Measurements from ENCODE around the gene UBE2L5. TPM values are rescaled to one million over a fixed set of nuclear protein-coding genes. Genes with fewer than 3 reads are reported as not detected.

UBE2L5 gene
- total and polyA plus RNA-seq, 2 of the 13 experiments (the other 11 are each of a cell fraction or from before 2014, with no cell fraction given): 0.13 TPM; not detected in 1

DNA sequence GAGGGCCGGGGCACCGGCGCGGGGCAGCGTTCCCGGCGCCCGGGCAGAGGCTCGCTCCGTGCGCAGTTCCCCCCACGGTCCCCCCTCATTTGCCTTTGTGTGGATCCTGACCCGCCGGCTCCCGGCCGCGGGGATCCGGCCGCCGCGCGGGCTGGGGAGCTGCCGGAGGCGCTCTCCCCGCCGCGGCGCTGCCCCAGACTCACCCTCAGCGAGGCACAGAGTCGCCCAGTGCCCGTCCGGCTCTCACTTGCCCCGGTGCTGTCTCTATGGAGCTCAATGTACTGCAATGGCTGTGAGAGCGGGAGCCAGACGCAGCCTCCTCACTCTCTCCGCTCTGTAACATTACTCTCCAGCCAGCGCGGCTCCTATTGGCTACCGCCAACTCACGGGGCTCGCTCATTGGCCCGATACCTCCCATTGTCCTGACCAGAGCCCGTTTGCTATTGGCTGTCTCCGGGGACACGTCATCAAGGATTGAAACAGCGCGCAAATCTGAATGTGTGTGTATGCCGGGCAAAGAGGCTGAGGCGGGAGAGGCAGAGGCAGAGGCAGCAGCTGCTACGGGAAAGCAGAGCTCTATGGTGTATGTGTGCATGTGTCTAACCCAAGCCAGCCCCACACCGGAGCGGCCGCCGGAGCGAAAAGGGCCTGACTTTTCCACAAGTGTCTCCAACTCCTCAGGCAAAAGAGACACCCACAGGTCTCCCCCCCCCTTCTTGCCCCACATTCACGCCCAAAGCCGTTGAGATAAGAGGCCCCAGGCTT is 43.5 kb downstream of the UBE2L5 start, which contains the start of gene HMGB1 (continued):
- TF ChIP-seq, protein P1, sequence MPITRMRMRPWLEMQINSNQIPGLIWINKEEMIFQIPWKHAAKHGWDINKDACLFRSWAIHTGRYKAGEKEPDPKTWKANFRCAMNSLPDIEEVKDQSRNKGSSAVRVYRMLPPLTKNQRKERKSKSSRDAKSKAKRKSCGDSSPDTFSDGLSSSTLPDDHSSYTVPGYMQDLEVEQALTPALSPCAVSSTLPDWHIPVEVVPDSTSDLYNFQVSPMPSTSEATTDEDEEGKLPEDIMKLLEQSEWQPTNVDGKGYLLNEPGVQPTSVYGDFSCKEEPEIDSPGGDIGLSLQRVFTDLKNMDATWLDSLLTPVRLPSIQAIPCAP (CRISPR knock-in tag; IDR thresholded peaks at IDR 0.05; ENCODE audit: low read depth): no peak
- TF ChIP-seq ZNF3 (CRISPR knock-in tag; IDR thresholded peaks at IDR 0.05) (no peak), ADNP (CRISPR knock-in tag; IDR thresholded peaks at IDR 0.05) (no peak), ZNF121 (CRISPR knock-in tag; IDR thresholded peaks at IDR 0.05) (no peak), SP4 (CRISPR knock-in tag; IDR thresholded peaks at IDR 0.05) (peak; percentile 61), ZSCAN9 (CRISPR knock-in tag; IDR thresholded peaks at IDR 0.05; ENCODE audit: borderline replicate concordance) (no peak), PHF20 (CRISPR knock-in tag; IDR thresholded peaks at IDR 0.05) (no peak), ZNF205 (CRISPR knock-in tag; IDR thresholded peaks at IDR 0.05) (no peak), SMYD3 (CRISPR knock-in tag; IDR thresholded peaks at IDR 0.05) (0 out of 2 replicates have a peak, but pooled peaks have one; percentile 63), ZBTB21 (CRISPR knock-in tag; IDR thresholded peaks at IDR 0.05) (no peak), DR1 (CRISPR knock-in tag; IDR thresholded peaks at IDR 0.05) (peak; percentile 70; the same call in 1 of the 2 replicates), SP1 (IDR thresholded peaks at IDR 0.05) (no peak), SP1 (CRISPR knock-in tag; IDR thresholded peaks at IDR 0.05) (0 out of 2 replicates have a peak, but pooled peaks have one; percentile 26)
- TF ChIP-seq, protein P2, sequence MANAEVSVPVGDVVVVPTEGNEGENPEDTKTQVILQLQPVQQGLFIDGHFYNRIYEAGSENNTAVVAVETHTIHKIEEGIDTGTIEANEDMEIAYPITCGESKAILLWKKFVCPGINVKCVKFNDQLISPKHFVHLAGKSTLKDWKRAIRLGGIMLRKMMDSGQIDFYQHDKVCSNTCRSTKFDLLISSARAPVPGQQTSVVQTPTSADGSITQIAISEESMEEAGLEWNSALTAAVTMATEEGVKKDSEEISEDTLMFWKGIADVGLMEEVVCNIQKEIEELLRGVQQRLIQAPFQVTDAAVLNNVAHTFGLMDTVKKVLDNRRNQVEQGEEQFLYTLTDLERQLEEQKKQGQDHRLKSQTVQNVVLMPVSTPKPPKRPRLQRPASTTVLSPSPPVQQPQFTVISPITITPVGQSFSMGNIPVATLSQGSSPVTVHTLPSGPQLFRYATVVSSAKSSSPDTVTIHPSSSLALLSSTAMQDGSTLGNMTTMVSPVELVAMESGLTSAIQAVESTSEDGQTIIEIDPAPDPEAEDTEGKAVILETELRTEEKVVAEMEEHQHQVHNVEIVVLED (CRISPR knock-in tag; IDR thresholded peaks at IDR 0.05; ENCODE audit: borderline replicate concordance): peak; percentile 27; the same call in 1 of the 2 replicates
- TF ChIP-seq, protein P3, sequence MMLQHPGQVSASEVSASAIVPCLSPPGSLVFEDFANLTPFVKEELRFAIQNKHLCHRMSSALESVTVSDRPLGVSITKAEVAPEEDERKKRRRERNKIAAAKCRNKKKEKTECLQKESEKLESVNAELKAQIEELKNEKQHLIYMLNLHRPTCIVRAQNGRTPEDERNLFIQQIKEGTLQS (CRISPR knock-in tag; IDR thresholded peaks at IDR 0.05): no peak
- TF ChIP-seq, protein P4, sequence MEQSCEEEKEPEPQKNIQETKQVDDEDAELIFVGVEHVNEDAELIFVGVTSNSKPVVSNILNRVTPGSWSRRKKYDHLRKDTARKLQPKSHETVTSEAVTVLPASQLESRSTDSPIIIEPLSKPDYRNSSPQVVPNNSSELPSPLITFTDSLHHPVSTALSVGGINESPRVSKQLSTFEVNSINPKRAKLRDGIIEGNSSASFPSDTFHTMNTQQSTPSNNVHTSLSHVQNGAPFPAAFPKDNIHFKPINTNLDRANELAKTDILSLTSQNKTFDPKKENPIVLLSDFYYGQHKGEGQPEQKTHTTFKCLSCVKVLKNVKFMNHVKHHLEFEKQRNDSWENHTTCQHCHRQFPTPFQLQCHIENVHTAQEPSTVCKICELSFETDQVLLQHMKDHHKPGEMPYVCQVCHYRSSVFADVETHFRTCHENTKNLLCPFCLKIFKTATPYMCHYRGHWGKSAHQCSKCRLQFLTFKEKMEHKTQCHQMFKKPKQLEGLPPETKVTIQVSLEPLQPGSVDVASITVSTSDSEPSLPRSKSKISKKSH (CRISPR knock-in tag; IDR thresholded peaks at IDR 0.05; ENCODE audit: borderline replicate concordance): 0 out of 2 replicates have a peak, but pooled peaks have one; percentile 29
- TF ChIP-seq, protein P5, sequence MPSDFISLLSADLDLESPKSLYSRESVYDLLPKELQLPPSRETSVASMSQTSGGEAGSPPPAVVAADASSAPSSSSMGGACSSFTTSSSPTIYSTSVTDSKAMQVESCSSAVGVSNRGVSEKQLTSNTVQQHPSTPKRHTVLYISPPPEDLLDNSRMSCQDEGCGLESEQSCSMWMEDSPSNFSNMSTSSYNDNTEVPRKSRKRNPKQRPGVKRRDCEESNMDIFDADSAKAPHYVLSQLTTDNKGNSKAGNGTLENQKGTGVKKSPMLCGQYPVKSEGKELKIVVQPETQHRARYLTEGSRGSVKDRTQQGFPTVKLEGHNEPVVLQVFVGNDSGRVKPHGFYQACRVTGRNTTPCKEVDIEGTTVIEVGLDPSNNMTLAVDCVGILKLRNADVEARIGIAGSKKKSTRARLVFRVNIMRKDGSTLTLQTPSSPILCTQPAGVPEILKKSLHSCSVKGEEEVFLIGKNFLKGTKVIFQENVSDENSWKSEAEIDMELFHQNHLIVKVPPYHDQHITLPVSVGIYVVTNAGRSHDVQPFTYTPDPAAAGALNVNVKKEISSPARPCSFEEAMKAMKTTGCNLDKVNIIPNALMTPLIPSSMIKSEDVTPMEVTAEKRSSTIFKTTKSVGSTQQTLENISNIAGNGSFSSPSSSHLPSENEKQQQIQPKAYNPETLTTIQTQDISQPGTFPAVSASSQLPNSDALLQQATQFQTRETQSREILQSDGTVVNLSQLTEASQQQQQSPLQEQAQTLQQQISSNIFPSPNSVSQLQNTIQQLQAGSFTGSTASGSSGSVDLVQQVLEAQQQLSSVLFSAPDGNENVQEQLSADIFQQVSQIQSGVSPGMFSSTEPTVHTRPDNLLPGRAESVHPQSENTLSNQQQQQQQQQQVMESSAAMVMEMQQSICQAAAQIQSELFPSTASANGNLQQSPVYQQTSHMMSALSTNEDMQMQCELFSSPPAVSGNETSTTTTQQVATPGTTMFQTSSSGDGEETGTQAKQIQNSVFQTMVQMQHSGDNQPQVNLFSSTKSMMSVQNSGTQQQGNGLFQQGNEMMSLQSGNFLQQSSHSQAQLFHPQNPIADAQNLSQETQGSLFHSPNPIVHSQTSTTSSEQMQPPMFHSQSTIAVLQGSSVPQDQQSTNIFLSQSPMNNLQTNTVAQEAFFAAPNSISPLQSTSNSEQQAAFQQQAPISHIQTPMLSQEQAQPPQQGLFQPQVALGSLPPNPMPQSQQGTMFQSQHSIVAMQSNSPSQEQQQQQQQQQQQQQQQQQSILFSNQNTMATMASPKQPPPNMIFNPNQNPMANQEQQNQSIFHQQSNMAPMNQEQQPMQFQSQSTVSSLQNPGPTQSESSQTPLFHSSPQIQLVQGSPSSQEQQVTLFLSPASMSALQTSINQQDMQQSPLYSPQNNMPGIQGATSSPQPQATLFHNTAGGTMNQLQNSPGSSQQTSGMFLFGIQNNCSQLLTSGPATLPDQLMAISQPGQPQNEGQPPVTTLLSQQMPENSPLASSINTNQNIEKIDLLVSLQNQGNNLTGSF (CRISPR knock-in tag; IDR thresholded peaks at IDR 0.05): no peak
- TF ChIP-seq, protein P6, sequence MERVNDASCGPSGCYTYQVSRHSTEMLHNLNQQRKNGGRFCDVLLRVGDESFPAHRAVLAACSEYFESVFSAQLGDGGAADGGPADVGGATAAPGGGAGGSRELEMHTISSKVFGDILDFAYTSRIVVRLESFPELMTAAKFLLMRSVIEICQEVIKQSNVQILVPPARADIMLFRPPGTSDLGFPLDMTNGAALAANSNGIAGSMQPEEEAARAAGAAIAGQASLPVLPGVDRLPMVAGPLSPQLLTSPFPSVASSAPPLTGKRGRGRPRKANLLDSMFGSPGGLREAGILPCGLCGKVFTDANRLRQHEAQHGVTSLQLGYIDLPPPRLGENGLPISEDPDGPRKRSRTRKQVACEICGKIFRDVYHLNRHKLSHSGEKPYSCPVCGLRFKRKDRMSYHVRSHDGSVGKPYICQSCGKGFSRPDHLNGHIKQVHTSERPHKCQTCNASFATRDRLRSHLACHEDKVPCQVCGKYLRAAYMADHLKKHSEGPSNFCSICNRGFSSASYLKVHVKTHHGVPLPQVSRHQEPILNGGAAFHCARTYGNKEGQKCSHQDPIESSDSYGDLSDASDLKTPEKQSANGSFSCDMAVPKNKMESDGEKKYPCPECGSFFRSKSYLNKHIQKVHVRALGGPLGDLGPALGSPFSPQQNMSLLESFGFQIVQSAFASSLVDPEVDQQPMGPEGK (CRISPR knock-in tag; IDR thresholded peaks at IDR 0.05): no peak

Data from HepG2 (cell line).